ENCODE results near the gene FNBP1L.

The FNBP1L gene

GRCh38 chr1:93495911-93496310, 48.0 kb downstream of the FNBP1L start:
- no peak for DNase-seq

- DNase-seq, result no peak
Measured at GRCh38 chr1:93496520-93496919, 48.6 kb downstream of the FNBP1L start.

GRCh38 chr1:93499075-93499474, 51.2 kb downstream of the FNBP1L start:
- no peak for DNase-seq

- no peak for DNase-seq
Measured at GRCh38 chr1:93499533-93499932, 51.6 kb downstream of the FNBP1L start.

- DNase-seq, result no peak
Measured at GRCh38 chr1:93500275-93500674, 52.4 kb downstream of the FNBP1L start.

- DNase-seq, result no peak
Measured at GRCh38 chr1:93501399-93501798, 53.5 kb downstream of the FNBP1L start.

- no peak for DNase-seq
Measured at GRCh38 chr1:93501829-93502369, 54.0 kb downstream of the FNBP1L start.

GRCh38 chr1:93502571-93502970, 54.7 kb downstream of the FNBP1L start:
- DNase-seq, result no peak

- DNase-seq, result no peak
Measured at GRCh38 chr1:93503163-93503562, 55.2 kb downstream of the FNBP1L start.

GRCh38 chr1:93503816-93504215, 55.9 kb downstream of the FNBP1L start:
- DNase-seq, result no peak

GRCh38 chr1:93504247-93505033, 56.5 kb downstream of the FNBP1L start:
- DNase-seq, result no peak

GRCh38 chr1:93506126-93506525, 58.2 kb downstream of the FNBP1L start:
- no peak for DNase-seq

GRCh38 chr1:93516164-93516563, 68.2 kb downstream of the FNBP1L start:
- no peak for DNase-seq

GRCh38 chr1:93518516-93518915, 70.6 kb downstream of the FNBP1L start:
- no peak for DNase-seq

- no peak for DNase-seq
Measured at GRCh38 chr1:93519199-93519829, 71.4 kb downstream of the FNBP1L start.

GRCh38 chr1:93521618-93522017, 73.7 kb downstream of the FNBP1L start:
- no peak for DNase-seq

GRCh38 chr1:93522721-93523120, 74.8 kb downstream of the FNBP1L start:
- no peak for DNase-seq

- no peak for DNase-seq
Measured at GRCh38 chr1:93525431-93525830, 77.5 kb downstream of the FNBP1L start.

GRCh38 chr1:93526431-93526830, 78.5 kb downstream of the FNBP1L start:
- DNase-seq, result no peak

GRCh38 chr1:93528412-93528811, 80.5 kb downstream of the FNBP1L start:
- no peak for DNase-seq

- DNase-seq, result no peak
Measured at GRCh38 chr1:93531193-93531592, 83.3 kb downstream of the FNBP1L start.

GRCh38 chr1:93532780-93533378, 85.0 kb downstream of the FNBP1L start:
- DNase-seq, result no peak

GRCh38 chr1:93533677-93534076, 85.8 kb downstream of the FNBP1L start:
- DNase-seq, result no peak

- DNase-seq, result no peak
Measured at GRCh38 chr1:93537396-93537795, 89.5 kb downstream of the FNBP1L start.

All from activated gamma-delta T cell (primary cell).